BE2C (cell line): ENCODE results near the gene SNX25.
"Not testable (repeated sequence)": the region's sequence is repeated elsewhere in the genome, so short reads cannot be mapped to it uniquely, and the experiment has no call there.

Experiments
- DNase-seq: peaks from one replicate; pipeline ENCODE4 v3.0.0-alpha.2; 2020
- H3K27me3 ChIP-seq: fragments of 250-450 bp; sonication (Bioruptor Pico); 2 replicates; pipeline ENCODE4 v1.5.1; 2020; ENCODE audit warnings: mild to moderate bottlenecking
- H3K36me3 ChIP-seq: fragments of 250-450 bp; sonication (Bioruptor Pico); 2 replicates; pipeline ENCODE4 v1.5.1; 2020; ENCODE audit warnings: mild to moderate bottlenecking
- H3K4me1 ChIP-seq: fragments of 250-450 bp; sonication (Bioruptor Pico); 2 replicates; pipeline ENCODE4 v1.5.1; 2020
- H3K4me3 ChIP-seq: 2 replicates; pipeline ENCODE4 v1.5.1; 2011; ENCODE audit warnings: low read depth, low read length
- H3K9me3 ChIP-seq: fragments of 250-450 bp; sonication (Bioruptor Pico); 2 replicates; pipeline ENCODE4 v1.5.1; 2020
- CTCF ChIP-seq: IDR thresholded peaks from 2 replicates; pipeline ENCODE4 v1.5.1; 2012; ENCODE audit warnings: mild to moderate bottlenecking, low read depth, low read length

The SNX25 gene

GRCh38 chr4:185194924-185195888 is 14.2 kb upstream of the SNX25 start:
- Histone ChIP-seq H3K4me3 (no peak overlapping the region), H3K4me1 (no peaks in the 10 kb centered on the region), H3K27me3 (no peaks in the 10 kb centered on the region), H3K36me3 (peaks cover 9% of the 10 kb centered on the region), H3K9me3 (no peaks in the 10 kb centered on the region)
- no peak for TF ChIP-seq CTCF
- no peak for DNase-seq

- no peak for DNase-seq
- Histone ChIP-seq H3K4me3 (no peak overlapping the region), H3K4me1 (no peaks in the 10 kb centered on the region), H3K27me3 (no peaks in the 10 kb centered on the region), H3K9me3 (no peaks in the 10 kb centered on the region), H3K36me3 (no peaks in the 10 kb centered on the region; the same call in 1 of the 2 replicates)
- no peak for TF ChIP-seq CTCF
These were observed 13.0 kb upstream of the SNX25 start for GRCh38 chr4:185196437-185196836.

GRCh38 chr4:185198189-185198588 is 11.2 kb upstream of the SNX25 start:
- H3K4me3 ChIP-seq, H3K27me3 ChIP-seq, H3K4me1 ChIP-seq, H3K36me3 ChIP-seq, H3K9me3 ChIP-seq, DNase-seq: not testable (repeated sequence)

- no peak for TF ChIP-seq CTCF
- Histone ChIP-seq H3K4me1 (peaks cover 5% of the 10 kb centered on the region), H3K4me3 (peak overlapping the region; percentile 79), H3K27me3 (no peaks in the 10 kb centered on the region), H3K9me3 (no peaks in the 10 kb centered on the region), H3K36me3 (no peaks in the 10 kb centered on the region)
- peak; percentile 43 for DNase-seq
These were observed 7.1 kb upstream of the SNX25 start for GRCh38 chr4:185201977-185202962.

GRCh38 chr4:185202984-185203485 is 6.4 kb upstream of the SNX25 start:
- peak overlapping the region; percentile 79 for H3K4me3 ChIP-seq
- no peaks in the 10 kb centered on the region for H3K9me3 ChIP-seq
- peaks cover 5% of the 10 kb centered on the region for H3K4me1 ChIP-seq
- H3K27me3 ChIP-seq, result no peaks in the 10 kb centered on the region
- H3K36me3 ChIP-seq, result no peaks in the 10 kb centered on the region
- DNase-seq, result no peak
- TF ChIP-seq CTCF, result no peak

GRCh38 chr4:185203486-185204237 is 5.7 kb upstream of the SNX25 start, which contains the start of gene CFAP97:
Gene CFAP97, minus strand, starts transcription at chr4:185204000. Its CDS starts 12,804 bp downstream, at chr4:185191196.
- DNase-seq, result peak; percentile 92
- no peak for TF ChIP-seq CTCF
- Histone ChIP-seq H3K9me3 (no peaks in the 10 kb centered on the region), H3K36me3 (no peaks in the 10 kb centered on the region), H3K4me3 (peak within 1 kb of the TSS; percentile 79), H3K4me1 (peaks cover 5% of the 10 kb centered on the region), H3K27me3 (no peaks in the 10 kb centered on the region)
